ENCODE data around the gene BABAM2. TPM values are rescaled to one million over a fixed set of nuclear protein-coding genes. Genes with fewer than 3 reads are reported as not detected.

Gene BABAM2
- total RNA-seq, 2 donors from 2014 or later = 53.8 to 66.6 TPM

Other genes starting within 250 kb of the BABAM2 start
- 10 to 100 TPM; 32.9 to 41.9 TPM for gene SUPT7L, start 227.1 kb upstream of the BABAM2 start, total RNA-seq
- 10 to 100 TPM; 31.1 to 33.3 TPM for gene SLC4A1AP, start 226.8 kb upstream of the BABAM2 start, total RNA-seq
- 10 to 100 TPM; 58.3 to 77.6 TPM for gene MRPL33, start 119.0 kb upstream of the BABAM2 start, total RNA-seq
- 1 to 10 TPM; 3.1 to 4.5 TPM for gene RBKS, start 342 bp upstream of the BABAM2 start, total RNA-seq